HG02763 (cell line): ENCODE data around the gene INKA2.

ENCODE experiments used
- ATAC-seq: cut with Tn5 transposase; IDR thresholded peaks from one replicate; pipeline ENCODE4 v1.9.1; 2021; ENCODE audit warnings: mild to moderate bottlenecking, moderate library complexity; ENCODE audit not compliant: unreplicated experiment

Gene INKA2

DNA sequence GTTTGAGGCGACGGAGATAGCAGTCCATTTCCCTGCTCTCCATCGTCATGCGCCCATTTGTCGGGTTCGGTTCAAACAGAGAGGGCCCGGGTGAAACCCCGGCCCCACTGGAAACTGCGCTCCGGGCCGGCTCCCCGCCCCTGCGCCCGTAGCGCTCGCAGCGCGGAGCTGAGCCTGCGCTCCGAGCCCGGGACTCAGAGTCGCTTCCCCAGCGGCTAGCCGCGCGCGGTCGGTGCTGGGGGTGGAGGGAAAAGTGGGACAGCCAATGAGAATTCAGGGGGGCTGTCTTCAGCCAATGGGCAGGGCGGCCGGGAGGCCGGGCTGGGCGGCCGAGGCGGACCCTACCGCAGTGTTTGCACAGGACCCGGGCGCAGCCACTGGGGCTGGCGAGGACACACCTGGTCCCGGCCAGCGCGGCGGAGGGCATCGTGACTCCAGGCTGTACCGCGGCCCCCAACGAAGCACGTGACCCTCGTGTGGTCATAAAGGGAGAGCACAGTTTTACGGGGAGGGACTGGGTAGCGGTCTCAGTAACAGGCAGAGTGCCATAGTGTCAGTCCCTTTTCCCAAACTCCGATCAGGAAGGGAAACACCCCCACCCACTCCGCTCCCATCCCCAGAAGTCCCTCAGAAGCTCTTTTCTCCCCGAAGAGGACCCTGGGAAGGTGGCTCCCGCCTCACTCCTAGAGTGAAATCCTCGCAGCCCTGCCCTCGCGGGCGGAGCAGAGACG, at the start of gene INKA2:
INKA2 (minus strand) TSS at position 202 of the 731 bp plus-strand sequence; CDS start at position 49, 153 bp downstream.
- ATAC-seq = peak; percentile 77

DNA sequence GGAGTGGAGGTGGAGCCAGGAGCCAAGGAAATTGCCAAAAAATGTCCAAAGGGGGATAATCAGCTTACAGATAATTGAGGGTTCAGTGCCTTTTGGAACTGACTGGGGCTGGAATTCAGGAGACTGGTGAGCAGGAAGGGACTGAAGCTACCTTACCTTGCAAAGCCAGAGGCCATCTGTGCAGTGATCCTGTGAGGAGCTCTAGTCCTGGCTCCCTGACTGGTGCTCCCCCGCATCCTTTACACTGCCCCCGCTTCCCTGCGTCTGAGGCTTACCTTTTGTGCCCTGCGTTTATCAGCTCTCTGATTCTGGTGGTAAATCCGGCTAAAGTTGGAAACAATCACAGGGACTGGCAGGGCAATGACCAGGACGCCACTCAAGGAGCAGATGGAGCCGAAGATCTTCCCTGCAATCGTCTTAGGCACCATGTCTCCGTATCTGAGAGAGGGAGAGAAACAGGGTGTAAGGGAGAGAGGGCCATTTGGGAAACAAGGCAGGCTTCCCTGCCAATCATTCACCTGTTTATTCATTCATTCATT, 47.5 kb upstream of the INKA2 start:
- ATAC-seq = no peak

DNA sequence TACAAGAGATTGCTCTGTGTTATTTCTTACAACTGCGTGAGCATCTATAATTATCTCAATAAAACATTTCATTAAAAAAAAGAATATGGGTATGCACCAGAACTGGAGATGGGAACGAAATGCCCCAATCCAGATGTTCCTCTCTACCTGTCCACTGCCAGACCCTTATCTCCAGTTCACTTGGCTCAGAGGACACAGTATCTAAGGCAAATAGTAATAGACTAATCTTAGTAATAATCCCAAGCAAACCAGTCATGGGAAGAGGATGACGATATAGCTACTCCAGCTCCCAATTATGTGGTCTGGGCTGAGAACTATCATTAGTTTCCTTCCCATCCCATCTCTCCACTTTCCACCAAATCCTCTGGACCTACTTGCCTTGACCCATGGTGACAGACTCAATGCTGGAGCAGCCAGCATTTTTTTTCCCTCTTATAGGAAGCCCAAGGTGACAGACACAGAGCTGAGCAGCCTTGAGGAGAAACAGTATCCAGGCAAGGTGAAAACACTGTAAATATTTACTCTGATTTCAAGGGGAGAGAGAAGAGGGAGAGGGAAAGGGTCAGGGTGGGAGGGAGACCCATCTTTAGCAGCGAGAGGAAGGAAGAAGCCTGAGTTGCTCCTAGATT, 45.2 kb upstream of the INKA2 start:
- no peak for ATAC-seq

DNA sequence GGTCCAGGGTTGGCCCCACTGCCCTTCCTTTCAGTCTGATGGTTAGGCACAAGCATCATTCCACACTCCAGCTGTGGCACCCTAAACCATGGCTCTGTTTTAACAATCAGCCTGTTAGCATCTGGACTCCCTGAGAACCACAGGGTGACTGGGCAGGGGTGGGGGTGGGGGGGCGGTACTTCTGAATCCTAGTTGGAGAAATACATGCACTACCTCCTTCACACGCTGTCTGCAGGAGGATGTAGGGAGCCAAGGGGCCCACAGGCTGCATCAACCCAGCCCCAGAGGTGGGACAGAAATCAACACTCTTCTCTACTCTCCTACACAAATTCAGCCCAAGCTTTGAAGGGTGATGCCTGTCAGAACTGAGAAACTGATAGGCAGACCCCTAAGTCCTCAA, 40.4 kb upstream of the INKA2 start:
- ATAC-seq = no peak

DNA sequence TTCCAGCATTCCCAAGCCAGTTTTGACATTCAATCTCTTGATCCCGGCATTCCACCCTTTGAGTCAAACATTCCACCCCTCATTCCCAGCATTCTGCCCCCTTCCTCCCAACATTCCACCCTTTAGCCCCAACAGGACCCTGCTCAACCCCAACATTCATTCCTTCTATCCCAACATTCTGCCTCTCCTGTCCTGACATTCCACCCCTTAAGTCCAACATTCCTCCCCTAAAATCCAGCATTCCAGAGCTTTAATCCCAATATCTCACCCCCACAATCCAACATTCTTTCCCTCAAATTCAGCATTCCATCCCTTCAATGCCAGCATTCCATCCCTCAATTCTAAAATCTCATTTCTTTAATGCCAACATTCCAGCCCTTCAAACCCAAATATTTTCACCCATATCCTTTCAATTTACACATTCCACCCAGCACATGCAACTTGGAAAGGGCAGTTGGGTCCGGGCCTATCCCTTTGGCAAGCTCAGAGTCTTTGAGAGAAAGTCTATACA, 39.4 kb upstream of the INKA2 start:
- no peak for ATAC-seq

DNA sequence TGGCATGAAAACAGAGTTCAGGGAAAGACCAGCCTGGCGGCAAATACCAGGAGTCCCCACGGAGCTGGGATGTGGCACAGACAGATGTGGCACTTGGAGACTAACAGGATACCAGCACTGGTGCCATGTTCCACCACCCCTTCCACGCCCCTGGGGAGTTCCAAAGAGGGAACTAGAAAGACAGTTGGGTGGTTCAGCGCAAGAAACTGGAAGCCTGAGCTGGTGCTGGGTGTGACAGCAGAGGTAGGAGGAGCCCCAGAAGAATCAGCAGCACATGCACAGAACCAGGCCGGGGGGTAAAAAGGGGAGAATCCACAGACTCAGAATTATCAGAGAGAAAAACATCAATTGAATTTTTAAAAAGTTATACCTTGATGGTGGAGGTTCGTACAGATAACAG, 38.9 kb upstream of the INKA2 start:
- no peak for ATAC-seq

DNA sequence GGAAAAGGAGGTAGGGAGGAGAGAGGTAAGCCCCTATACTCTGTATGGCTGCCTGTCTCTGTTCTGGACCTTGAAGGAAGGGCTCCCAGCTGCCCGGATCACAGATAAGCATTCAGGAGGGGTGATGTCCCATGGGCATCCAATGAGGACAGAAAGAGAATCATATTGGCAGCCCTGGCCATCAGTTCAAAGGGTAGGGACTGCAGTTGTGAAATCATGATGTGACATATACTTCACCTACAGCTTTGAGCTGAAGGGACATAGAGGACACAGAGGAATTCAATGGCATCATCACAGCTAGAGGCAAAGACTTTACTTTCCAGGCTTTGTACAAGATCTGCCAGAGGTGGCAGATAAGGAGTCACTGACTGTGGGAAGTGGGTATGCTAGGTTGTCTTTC, 38.1 kb upstream of the INKA2 start:
- no peak for ATAC-seq

DNA sequence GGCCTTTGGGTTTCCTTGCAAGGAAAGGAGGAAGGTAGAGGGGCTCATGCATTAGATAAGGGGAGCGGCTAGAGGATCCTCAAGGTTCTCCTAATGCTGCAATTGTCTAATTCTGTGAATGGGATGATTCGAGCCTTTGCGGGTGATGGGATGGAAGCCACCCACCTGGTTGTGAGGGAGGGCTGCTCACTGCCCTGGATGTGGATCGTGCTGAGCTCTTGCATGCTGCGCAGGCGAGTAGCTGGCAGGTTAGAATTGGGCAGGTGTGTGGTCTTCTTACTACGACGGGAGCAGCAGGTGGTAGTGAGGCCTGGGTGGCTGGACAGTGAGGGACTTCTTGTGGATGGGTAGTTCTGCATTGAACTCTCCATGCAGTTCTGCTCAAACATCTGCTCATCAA, 37.7 kb upstream of the INKA2 start:
- ATAC-seq = no peak

DNA sequence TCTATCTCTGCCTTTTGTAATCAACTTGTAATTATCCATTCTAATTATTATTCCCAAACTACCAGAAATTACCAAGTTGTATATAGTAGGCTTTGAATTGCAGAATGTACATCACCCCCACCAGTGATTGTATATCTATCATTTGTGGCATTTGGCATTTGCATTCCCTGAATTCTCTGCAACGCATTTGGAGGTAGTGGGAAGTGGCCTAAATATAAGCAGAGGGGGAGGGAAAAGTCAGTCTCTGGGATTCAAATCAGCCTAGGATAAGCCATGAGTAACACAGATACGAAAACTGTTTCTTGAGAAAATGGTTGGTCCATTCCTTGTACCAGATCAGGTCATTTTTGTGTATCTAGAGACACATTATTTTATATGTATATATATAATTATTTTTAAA, 37.2 kb upstream of the INKA2 start:
- ATAC-seq = no peak

DNA sequence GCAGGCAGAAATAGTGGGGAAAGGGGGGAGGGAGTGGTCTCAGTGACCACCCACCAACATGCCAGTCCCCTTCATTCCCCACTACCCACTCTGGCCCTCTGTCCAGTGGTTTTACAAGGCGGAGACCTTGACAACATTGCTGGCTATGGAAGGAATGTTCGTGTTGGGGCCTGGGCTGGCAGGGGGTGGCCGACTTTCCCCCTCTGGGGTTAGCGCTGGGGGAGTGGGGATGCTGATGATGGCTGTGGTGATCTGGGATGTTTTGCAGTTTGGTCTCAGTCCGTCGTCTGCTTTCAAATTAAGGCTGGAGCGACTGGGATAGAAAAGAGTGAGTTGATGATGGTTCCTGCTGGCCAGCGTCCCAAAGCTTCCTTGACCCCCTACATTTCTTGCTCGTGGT, 36.8 kb upstream of the INKA2 start:
- ATAC-seq = no peak

DNA sequence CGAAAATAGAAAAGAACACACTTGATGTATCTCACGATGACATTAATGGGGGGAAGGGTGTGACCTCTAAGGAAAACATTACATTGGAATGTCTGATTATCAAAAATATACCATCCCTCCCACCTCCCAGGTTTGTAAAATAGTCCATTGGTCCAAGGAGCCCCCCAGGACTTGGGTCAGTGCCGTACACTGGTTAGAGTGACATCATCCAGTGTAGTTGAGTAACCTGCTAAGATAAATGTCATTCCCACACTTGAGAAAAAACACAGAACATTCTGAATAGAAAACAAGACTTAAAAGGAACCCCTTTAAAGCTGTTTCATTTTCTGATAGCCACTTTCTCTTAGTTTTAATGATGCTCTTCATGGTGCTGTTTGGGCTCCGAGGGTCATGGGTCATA, 31.7 kb upstream of the INKA2 start:
- no peak for ATAC-seq

DNA sequence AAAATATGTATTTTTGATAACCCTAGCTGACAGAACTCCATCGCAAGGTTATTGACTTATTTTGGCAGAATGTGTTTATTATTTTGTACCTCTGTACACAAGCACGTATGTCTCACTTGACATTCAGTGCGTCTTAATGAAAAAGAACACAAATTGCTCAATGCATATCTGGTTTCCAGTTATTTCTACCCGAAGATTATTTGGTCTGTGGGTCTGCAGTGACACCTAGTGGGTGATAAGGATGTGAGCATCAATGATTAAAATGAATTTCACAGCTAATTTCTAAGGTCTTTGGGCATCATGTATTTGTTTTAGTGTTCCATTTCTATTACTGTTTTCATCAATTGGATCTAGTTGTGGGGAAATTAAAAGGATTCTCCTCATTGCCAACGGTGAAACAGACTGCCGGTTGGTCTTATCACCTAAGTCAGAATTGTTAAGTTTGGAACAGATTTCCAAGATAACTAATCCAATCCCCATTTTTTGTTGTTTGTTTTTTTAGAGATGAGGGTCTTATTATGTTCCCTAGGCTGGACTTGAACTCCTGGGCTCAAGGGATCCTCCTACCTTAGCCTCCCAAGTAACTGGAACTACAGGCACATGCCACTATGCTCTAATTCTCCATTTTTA, 30.4 kb upstream of the INKA2 start:
- ATAC-seq = no peak

DNA sequence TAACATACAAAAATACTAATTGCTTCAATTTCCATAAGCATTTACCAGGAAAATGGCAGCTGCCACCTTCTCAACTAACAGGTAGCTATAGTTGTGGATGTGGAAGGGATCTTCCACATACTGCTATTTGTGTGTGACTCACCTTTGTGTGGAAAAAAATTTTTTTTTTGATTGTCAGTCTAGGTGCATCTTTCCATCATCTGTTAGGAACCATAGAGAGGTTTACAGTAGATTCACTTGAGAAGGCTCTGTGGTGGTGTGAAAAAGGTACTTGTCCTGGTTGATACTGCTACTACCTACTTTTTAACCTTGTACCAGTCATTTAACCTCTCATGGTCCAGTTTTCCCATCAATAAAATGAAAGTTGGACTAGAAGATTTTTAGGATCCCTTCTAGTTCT, 29.4 kb upstream of the INKA2 start:
- no peak for ATAC-seq

DNA sequence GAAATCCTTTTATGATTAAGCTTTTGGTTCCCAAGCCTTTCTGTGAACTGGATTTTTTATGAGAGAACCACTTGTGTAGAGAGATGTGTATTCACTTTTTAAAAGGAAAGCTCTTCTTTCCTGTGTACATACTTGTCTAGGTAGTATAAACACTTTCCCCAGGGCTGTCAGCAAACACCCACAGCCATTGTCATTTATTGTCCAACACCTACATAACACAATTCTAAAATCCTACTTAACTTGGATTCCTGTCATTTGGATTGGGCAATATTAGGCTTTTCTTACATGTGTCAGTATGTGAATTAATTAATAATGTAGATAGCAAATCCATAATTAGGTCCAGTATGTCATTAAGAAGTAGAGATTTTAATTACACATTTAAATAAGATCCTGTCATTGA, 28.8 kb upstream of the INKA2 start:
- no peak for ATAC-seq

DNA sequence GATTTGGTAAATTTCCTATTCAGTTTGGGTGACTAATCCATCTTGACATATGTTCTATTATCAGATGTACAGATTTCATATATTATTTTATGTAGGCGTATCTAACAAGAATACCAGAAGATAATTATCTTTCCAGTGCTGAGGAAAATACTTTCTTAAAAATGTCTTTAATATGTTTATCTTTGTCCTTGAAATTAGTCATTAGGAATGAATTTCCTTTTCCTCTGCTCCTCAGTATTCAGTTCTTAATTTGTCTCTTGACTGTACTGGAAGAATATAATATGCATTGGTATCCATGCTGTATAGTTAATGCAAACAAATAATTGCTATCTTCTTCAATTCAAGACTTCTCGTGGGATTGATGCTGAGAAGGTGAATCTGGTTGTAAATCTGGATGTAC, 23.1 kb upstream of the INKA2 start:
- ATAC-seq = no peak

DNA sequence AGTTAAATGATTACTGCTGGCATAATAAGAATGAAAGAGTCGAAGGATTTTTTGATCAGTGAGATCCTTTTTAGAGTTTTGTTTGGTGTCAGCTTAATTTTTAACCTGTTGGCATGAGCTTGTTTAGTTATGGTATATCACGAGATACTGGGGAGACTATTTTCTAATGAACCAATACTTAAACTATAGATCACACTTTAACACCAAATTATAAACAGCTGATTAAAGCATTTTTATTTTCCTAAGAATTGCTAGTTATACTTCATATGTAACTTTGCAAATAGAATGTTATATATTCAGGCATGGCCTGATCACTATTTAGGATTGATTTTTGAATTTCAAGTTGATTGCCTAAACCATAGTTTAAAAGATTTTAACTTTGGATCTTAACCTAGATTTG, 22.5 kb upstream of the INKA2 start:
- no peak for ATAC-seq

DNA sequence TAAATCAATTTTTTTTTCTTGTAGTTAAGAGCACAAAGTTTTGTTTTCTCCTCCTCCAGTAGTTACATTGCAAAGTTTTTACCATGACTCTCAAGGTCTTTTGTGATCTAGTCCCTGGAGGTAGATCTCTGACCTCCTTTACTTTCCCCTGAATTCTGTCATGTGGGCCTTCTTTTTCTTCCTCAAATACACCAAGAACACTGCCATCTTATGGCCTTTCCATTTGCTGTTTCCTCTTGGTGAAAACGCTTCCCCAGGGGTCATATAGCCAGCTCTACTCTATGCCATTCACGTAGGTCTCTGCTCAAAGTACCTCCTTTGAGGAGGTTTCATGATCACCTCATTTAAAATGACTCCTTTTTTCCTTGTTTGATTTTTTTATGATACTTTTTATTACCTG, 19.2 kb upstream of the INKA2 start:
- no peak for ATAC-seq

DNA sequence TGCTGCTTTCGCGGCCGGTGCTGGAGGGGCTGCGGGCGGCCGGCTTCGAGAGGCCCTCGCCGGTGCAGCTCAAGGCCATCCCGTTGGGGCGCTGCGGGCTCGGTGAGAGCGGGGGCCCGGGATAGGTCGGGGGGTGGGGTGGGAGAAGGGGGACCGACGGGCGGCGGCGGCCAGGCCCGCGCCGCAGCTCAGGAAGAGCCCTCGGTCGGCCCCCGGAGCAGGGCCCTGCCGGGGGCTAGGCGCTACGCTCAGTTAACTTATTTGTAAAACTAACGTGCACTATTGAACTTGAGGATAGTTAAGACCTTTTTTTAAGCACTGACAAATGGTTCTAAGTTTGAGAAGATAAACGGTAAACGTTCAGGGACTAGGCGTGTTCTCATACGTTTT, 16.9 kb upstream of the INKA2 start:
- peak; percentile 1 for ATAC-seq

DNA sequence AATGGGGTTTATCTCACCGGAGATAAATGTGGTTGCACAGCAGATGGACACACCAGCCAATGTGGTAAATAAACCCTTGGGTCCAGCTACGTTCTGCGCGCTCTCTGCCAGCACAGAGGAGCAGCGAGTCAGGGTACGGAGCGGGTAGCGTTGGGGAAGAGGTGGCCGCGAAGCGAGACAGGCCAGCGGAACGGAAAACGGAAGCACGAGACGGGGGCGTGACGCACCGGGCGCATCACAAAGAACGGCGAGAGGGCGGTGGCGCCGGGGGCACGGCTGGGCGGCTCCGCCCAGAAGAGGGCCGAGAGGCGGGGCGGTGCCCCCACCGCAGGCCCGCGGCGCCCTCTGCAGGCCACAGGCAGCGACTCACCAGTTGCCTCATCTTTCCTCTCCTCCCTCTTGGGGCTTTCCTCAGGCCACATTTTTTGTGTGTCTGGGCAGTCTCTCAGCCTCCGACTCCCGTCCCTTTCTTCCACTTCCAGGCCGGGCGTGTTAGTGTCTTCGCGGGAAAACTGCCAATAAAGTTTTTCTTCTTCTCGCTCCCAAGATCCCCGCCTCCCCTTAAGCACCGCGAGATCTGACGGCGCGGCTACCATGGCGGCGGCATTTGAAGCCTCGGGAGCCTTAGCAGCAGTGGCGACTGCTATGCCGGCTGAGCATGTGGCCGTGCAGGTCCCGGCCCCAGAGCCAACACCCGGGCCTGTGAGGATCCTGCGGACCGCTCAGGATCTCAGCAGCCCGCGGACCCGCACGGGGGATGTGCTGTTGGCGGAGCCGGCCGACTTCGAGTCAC, 16.3 kb upstream of the INKA2 start, which contains the start of gene DDX20:
DDX20 (plus strand) TSS at position 571 of the 793 bp plus-strand sequence; CDS start at position 595, 24 bp downstream.
- ATAC-seq = peak; percentile 90

DNA sequence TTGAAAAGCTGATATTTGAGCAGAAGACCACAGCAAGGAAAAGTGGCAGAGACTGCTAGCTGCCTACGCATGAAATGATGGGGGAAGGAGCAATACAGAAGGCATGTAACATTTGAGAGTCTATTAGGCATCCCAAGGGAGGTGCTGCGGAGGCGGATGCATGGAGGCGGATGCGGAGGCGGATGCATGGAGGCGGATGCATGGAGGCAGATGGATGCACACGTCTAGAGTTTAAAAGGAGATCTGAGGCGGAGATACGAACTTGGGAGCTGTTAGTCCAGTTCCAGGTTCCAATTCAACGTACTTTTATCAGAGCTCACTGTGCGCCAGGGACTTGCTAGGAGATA, 15.8 kb upstream of the INKA2 start:
- ATAC-seq = no peak
